CD4-positive, alpha-beta T cell treated with Interleukin-4 for 4 hours (primary cell): ENCODE results near the gene BMP10.
A peak's percentile ranks its signal among the peaks of the same experiment; 100 is the strongest.

Source experiments
- DNase-seq: peaks from one replicate; pipeline ENCODE4 v3.0.0-alpha.2; 2020

Gene BMP10

GRCh38 chr2:68847751-68848150 is 23.4 kb downstream of the BMP10 start:
- DNase-seq: no peak

DNA sequence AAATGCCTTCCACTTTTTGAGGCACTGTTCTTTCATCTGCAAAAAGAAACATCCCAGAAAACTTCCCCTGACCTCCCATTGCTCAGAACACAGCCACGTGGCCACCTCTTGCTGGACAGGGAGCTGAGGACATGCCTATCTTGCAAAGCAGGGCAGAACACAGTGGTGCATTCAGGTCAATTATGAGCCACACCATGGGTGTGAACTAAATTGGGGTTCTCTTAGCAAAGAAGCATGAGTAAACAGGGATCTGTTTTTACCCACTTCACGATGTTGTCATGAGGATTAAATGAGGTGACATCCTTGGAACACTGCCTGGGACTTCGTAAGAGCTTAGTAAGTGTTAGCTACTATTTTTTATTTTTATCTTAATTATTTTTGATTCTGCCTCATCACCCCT is 25.1 kb downstream of the BMP10 start:
- no peak for DNase-seq

DNA sequence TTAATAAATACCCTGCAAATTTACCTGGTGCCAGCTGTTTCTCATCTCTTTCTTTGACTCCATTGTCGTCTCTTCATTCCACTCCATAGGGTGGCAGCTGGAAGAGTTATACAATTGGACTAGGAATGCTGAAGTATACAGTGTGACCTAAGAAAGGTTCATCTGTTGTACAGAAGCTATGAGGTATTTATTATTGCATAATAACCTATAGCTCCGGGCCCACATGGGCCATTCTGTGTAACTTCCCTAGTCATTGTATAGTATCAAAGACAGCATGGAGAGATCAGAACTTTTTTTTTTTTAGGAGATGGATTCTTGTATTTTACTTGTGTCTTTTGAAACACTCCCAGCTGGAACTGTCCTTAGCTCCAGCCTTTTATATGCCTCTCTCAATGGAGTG is 26.2 kb downstream of the BMP10 start:
- DNase-seq: no peak

- DNase-seq: peak; percentile 27
Measured at GRCh38 chr2:68839260-68839833, 31.9 kb downstream of the BMP10 start.

GRCh38 chr2:68838641-68839040 is 32.6 kb downstream of the BMP10 start:
- no peak for DNase-seq

DNA sequence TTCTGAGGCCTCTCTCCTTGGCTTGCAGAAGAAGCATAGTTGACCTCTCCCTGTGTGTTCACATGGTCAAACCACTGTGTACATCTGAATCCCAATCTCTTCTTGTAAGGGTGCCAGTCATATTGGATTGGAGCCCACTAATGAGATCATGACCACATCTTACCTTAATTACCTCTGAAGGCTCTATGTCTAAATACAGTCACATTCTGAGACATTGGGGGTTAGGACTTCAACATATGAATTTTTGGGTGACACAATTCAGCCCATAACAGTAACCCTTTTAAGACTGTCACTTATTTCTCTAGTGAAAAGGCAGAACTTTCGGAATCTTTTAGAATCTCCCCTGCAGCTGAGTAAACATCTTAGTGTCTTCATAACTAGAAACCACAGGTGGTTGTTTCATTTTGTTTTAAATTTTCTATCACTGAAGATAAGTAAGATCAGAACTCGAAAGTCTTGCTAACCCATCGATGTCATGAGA is 33.3 kb downstream of the BMP10 start:
- no peak for DNase-seq

GRCh38 chr2:68837164-68837860 is 33.9 kb downstream of the BMP10 start:
- DNase-seq: peak; percentile 64

DNA sequence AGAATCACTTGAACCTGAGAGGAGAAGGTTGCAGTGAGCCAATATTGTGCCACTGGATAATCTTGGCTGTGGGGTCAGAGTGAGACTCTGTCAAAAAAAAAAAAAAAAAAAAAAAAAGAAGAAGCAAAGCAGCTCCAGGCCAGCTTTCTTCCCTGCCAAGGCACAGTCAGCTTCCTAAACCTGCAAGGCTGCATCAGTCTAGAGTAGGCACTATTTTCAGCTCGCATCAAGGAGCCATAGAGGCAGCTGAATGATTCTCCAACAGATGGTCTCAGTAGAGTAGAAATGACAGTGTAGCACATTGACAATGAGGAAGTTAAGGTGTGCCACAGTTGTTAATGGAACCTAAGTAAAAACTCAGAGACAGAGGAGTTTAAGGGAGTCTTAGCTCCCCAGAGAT is 35.6 kb downstream of the BMP10 start:
- no peak for DNase-seq

DNA sequence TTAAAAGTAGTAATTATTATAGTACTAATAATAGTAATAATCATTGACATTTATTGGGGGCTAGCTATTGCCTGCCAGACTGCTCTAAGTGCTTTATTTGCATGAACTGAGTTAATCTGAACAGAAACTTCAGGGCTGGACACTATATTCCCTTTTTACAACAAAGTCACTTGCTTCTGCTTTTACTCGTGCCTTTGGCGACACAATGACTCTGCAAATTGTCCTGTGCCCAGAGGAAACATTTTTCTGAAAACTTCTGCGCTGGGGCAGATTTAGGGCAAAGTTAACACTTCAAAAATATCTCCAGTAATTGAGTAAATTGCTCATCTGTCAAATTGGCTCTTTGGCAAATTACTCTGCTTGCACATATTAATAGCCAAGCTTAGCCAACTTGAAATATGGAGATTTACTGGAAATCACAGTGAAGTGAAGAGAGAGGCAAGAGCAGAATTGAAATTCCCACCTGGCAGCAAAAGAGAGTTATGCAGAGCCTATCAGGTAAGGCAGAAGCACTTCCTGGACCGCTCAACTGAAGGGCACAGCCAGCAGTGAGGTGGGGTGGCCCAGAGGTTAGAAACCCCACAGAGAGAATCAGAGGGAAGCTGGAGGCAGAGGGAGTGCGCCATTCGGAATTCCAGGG is 36.3 kb downstream of the BMP10 start:
- no peak for DNase-seq

GRCh38 chr2:68833162-68833561 is 38.0 kb downstream of the BMP10 start:
- no peak for DNase-seq

GRCh38 chr2:68832233-68832869 is 38.8 kb downstream of the BMP10 start:
- DNase-seq: peak; percentile 55

DNA sequence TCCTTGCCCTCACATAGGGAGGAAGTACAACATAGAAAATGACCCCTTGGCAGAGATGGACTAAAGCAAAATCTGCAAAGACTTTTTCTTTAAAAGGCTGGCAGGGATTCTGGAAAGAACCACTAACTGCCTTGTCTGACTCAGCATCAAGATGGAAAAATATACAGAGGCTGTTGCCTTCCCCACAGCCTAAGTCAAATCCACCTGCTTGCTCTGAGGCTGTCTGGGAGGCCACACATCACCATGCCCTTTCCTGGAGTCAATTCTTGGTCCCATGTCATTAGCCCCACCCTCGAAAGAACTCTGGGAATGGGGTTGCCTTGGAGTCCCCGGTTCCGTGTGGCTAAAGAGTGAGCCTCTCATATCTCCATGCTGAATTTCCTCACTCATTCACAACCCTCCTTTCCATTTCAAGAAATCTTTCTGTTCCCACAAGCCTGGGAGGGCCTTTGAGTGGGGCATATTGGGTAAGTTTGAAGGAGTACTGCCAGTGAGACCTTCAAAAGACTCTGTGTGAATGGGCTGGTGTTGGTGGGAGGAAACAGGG is 39.4 kb downstream of the BMP10 start:
- no peak for DNase-seq

- peak; percentile 14 for DNase-seq
Measured at GRCh38 chr2:68829749-68830148, 41.4 kb downstream of the BMP10 start.

- peak; percentile 82 for DNase-seq
Measured at GRCh38 chr2:68828887-68829708, 42.1 kb downstream of the BMP10 start.

- no peak for DNase-seq
Measured at GRCh38 chr2:68827666-68828065, 43.5 kb downstream of the BMP10 start.

DNA sequence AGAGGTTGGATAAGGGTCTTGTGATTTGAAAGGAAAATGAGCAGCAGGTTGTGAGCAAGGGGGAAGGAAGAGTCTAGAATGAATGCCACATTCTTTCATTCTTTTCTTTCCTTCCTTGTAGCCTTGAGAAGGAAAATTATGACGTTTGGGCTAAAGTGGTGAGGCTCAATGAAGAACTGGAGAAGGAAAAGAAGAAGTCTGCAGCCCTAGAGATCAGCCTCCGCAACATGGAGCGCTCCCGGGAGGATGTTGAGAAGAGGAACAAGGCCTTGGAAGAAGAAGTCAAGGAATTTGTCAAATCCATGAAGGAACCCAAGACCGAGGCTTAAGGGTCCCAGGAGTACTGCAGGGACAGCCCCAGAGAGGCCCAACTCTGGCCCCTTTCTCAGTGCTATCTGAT is 45.3 kb downstream of the BMP10 start:
- DNase-seq: no peak

DNA sequence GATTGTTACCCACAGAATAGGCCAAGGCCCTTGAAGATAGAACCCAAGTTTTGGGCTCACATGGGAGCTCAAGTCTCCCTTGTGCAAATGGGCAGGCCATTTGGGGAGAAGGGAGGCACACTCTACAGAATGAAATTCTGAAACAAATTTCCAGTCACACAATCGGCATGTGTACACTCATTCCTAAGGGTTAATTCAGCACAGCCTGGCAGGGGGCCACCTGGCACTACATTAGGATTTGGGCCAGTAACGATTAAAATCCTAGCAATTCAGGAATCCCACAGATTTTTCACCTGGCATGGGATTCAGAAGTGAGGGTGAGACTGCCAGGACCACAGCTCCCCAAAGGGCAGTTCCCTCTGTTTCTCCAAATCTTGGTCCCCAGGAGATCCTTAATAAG is 46.4 kb downstream of the BMP10 start:
- DNase-seq: no peak

DNA sequence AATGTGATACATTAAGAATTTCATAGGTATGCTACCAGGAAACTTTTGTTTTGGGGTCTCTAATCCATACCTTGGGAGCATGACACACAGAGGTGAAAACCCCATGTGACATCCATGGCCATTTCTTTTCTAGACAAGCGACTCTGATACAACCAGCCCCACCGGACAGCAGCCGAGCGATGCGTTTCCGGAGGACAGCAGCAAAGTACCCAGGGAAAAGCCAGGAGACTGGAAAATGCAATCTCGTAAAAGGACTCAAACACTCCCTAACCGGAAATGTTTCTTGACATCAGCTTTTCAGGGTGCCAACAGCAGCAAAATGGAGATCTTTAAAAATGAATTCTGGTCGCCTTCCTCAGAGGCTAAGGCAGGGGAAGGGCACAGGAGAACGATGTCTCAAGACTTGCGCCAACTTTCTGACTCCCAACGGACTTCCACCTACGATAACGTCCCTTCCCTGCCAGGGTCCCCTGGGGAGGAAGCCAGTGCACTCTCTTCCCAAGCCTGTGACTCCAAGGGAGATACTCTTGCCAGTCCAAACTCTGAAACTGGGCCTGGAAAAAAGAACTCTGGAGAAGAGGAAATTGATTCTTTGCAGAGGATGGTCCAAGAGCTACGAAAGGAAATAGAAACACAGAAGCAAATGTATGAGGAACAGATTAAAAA is 48.9 kb downstream of the BMP10 start:
- DNase-seq: no peak

GRCh38 chr2:68819556-68819955 is 51.6 kb downstream of the BMP10 start:
- no peak for DNase-seq

DNA sequence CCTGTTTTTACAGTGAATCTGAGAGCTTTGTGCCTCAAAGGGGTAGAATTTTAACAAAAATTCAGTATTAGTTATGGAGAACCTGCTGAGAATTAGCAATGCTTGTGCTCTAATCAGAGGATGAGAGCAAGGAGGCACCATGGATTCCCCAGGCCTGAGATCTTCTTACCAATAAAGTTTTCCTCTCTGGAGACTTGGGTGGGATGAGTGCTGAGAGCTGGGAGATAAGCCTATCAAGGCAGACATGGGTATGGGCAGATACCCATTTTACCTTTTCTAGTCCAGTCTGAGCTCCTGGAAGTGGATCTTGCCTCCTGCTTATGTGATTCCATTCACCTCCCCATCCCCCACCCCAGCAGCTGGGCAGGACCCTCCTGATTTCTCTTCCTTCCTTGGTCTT is 53.9 kb downstream of the BMP10 start:
- DNase-seq: no peak
